M059J (cell line): Measurements from ENCODE around the gene SYPL2. TPM values are rescaled to one million over a fixed set of nuclear protein-coding genes. Genes with fewer than 3 reads are reported as not detected.
"Not testable (repeated sequence)": the region's sequence is repeated elsewhere in the genome, so short reads cannot be mapped to it uniquely, and the experiment has no call there.

Source experiments
- DNase-seq: peaks from one replicate; pipeline ENCODE4 v3.0.0-alpha.2; 2012; ENCODE audit warnings: low read depth
- total RNA-seq: library from RNA; depleted of rRNA; stranded (reverse); fragments of >200 nt; shearing (Covaris generic); gene quantifications from 2 replicates; pipeline ENCODE4 v1.2.3, GENCODE V29; 2014

The SYPL2 gene
- total RNA-seq, 1 experiment from 2014 or later = 0.05 TPM

DNA sequence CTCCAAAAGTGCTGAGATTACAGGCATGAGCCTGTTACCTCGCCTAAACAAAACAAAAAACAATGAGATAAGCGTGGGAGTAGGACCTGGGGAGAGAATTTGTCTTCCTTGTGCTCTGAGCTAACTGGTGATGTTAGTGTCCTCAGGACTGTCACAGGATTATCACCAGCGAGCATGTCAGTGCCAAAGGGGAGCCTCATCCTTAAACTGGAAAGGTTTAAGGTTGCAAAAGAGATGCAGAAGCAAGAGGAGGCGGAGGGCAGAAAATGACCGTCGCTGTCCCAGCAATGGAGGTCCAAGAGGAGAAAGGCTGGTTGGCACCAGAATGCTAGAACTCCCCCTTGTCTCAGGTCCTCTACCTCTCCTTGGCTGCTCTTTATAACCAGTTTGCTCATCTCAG is 3.9 kb downstream of the SYPL2 start:
- DNase-seq = no peak

DNA sequence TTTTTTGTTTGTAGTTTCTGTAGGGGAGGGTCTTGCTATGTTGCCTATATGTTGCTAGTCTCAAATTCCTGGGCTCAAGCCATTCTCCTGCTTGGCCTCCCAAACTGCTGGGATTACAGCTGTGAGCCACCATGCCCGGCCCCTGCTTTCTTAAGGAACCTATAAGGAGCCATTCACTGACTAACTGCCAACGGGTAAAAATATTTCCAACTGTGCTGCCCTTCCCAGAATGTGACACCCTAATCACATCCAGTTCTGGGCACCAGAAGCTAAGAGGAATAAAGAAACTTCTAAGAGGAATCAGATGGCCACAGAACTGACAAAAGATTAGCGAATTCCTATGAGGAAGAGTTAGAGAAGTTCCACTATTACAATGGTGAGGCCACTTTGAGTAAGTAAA is 6.4 kb downstream of the SYPL2 start:
- DNase-seq = no peak

DNA sequence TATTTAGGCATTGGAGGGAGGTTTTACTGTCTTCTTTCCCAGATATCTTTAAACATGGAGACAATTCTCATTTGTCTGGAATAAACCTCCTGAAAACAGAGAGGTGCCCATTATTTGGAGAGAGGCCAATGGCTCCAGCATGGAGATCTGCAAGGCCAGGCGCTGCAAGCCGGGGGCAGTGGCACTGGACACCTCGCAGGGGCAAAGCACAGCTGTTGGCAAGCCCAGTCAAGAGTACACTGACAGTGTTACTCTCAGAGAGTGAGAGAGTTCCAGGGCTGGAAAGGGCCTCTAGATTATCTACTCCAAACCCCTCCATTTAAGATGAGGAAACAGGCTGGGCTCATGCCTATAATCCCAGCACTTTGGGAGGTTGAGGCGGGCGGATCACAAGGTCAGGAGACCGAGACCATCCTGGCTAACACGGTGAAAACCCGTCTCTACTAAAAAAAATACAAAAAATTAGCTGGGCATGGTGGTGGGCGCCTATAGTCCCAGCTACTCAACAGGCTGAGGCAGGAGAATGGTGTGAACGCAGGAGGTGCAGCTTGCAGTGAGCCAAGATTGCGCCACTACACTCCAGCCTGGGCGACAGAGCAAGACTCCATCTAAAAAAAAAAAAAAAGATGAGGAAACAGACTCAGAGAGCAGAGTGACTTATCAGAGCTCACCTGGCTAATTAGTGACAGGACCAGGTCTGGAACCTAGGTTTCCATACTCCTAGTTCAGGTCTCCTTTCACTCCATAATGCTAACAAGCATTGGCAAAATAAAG is 7.1 kb downstream of the SYPL2 start:
- DNase-seq = not testable (repeated sequence)

DNA sequence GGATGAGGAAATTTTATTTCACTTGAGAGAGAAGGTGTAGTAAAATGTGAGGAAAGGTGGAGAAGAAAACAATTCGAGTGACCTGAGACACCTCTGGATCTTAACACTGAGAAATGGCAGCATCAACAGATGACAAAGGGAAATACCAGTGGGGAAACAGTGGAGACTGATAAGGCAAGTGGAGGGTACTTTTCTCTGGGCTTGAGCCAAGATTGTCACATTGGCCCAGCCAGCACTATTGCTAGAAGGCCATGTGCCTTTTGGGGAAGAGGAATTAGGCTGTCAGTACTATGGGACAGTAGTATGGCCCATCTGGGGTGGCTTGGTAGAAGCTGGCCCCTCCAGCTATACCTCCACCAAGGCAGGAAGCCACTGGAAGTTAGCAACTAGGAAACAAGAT is 8.4 kb downstream of the SYPL2 start:
- DNase-seq = no peak

DNA sequence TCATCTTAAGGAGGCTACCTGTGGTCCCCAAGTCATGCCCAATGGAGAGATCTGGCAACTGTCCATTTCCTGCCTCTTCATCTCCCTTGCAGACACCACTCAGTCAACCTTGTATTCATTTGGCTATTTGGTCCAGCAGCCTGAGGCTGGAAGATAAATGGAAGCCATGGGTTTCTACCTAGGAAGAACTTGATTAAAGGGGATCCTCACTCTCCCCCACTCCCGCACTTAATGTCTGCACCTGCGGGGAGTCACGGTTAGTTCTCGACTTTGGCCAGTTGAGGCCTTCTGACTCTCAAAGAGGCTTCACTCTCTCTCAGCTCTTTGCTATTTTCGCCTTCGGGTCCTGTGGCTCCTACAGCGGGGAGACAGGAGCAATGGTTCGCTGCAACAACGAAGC is 8.9 kb downstream of the SYPL2 start:
- no peak for DNase-seq

DNA sequence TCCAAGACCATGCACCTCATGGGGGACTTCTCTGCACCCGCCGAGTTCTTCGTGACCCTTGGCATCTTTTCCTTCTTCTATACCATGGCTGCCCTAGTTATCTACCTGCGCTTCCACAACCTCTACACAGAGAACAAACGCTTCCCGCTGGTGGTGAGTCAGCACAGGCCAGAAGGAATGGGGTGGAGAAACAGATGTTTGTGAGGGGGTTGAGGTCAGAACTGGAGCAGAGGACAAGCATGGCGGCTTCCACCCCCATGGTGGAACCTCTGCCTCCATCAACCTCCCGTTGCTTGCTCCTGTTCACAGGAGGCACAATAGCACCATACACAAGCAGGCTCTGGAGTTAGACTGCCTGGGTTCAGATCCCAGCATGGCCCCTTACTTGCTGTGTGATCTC is 10.5 kb downstream of the SYPL2 start:
- DNase-seq = no peak

DNA sequence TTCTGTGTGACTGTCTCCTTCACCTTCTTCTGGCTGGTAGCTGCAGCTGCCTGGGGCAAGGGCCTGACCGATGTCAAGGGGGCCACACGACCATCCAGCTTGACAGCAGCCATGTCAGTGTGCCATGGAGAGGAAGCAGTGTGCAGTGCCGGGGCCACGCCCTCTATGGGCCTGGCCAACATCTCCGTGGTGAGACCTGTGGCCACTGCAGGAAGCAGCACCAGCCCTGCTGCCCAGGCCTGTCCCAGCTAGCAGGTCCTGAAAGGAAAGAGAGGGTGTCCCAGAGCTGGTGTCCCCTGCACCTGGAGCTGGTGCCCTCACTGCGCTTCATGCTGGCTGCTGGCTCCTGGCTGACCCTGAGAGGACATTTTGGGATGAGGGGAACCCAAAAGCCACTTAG is 11.5 kb downstream of the SYPL2 start:
- DNase-seq = no peak

DNA sequence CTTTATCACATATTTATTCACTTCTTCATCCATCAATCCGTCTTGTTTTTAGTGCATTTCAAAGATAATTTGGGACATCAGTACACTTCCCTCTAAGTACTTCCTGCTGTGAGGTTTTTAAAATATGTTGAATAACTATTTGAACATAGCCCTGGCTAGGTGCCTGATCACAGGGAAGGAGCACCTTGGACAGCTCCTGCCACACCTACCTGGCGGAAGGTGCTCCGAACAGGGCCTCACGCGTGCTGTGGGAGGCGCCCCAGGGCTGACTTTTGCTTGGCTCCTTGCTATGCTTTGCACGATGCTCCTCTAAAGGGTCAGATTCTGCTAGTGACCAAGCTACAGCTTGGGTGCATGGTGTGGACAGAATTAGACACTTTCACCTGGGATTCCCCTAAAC is 12.5 kb downstream of the SYPL2 start:
- DNase-seq = no peak

DNA sequence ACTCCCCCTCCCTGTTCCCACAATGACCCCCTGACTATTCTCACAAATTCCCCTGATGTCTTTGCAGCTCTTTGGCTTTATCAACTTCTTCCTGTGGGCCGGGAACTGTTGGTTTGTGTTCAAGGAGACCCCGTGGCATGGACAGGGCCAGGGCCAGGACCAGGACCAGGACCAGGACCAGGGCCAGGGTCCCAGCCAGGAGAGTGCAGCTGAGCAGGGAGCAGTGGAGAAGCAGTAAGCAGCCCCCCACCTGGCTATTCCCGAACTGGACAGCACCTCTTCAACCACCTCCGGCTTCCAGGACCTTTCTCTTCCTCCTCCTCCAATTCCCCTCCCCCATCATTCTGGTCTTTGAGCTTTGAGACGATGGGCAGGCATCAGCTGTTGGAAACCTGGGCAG is 13.0 kb downstream of the SYPL2 start:
- DNase-seq = no peak

DNA sequence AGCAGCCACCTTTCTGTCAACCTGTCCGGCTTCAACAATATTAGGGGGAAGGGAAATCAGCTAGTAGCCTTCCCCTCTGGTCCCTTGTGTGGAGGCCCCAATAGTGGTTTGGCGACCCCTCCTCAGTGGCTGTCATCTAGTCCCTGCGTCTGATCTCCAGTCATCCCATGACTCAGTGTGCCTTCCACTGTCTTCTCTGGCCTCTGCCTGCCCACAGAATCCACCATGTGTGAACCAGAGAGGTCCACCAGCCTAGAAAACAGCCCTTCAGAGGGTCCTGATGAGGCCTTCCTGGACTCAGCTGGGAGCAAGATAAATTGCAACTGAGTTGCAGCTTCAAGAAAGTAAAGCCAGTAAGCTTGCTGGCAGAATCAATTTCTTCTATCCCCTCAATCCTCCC is 13.6 kb downstream of the SYPL2 start:
- no peak for DNase-seq

DNA sequence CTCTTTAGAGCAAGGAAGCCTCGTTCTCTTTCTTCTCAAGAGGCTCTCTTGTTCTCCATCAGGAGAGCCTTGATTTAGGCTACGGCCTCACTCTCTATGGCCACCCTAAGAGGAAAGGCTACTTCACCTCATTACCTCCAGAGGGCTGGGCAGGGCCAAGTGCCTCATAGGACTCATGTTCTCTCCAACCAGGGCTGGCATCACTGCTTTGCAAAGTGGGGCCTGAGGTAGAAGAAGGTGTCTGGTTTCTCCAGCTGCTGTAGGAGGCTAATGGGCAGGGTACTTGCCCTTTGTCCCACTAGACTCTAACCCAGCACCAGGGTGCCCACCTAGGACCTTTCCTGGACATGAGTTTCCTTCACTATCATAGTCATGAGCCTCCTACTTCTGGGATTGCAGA is 15.3 kb downstream of the SYPL2 start:
- DNase-seq = no peak

DNA sequence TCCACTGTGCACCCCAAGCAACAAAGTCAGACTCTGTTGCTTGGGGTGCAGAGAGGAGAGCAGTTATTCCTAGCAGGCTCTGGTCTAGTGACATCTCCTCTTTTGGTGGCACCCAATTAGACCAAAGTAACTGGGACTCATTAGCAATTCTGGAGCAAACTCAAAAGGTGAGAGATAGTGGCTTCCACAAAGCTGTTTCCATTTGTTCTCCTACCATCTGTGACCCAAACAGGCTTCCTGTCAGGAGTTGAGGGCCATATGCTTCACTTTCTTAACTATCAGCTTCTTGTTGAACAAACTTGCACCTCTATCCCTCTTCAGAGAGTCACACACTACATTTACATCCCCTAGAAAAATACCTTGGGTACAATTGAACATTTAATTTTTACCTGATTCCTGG is 15.9 kb downstream of the SYPL2 start:
- no peak for DNase-seq

DNA sequence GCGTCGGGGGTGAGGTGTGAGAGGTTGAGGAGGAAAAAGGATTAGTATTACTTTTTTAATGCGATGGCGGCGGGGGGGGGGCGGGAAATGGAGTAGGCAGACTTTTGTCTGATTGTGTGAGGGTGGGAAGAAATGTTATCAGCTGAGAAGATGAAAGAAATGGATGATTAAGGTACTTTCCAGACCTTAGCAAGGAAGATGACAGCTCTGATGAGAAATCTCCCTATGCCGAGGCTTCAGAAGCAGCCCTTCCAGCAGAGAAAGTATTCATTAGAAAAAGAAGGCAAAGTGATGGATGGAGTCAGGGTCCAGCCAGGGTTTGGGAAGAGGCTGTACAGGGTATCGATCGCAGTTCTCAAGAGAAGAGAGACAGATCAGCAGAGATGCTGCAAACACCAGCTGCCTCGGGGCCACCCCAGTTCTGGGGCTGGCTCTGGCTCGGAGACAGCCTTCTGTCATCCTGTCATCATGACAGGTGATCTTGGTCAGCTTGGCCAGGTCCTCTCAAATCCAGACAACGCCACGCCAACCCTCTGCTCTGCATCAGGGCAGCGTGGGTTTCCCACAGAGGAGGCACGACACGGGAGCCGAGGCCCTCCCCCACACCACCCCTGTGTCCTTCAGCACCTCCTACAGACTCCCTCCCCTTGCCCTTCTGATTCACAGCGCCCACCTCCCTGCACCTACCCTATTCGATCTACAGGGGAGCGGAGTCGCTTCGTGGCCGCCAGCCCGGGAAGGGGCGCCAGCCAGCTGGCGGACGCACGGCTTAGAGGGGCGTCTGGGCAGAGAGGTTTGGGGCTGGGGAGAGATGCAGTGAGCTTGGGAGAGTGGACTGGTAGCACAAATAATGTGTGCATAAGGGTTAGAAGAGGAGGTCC is 16.7 kb downstream of the SYPL2 start:
- DNase-seq = no peak

DNA sequence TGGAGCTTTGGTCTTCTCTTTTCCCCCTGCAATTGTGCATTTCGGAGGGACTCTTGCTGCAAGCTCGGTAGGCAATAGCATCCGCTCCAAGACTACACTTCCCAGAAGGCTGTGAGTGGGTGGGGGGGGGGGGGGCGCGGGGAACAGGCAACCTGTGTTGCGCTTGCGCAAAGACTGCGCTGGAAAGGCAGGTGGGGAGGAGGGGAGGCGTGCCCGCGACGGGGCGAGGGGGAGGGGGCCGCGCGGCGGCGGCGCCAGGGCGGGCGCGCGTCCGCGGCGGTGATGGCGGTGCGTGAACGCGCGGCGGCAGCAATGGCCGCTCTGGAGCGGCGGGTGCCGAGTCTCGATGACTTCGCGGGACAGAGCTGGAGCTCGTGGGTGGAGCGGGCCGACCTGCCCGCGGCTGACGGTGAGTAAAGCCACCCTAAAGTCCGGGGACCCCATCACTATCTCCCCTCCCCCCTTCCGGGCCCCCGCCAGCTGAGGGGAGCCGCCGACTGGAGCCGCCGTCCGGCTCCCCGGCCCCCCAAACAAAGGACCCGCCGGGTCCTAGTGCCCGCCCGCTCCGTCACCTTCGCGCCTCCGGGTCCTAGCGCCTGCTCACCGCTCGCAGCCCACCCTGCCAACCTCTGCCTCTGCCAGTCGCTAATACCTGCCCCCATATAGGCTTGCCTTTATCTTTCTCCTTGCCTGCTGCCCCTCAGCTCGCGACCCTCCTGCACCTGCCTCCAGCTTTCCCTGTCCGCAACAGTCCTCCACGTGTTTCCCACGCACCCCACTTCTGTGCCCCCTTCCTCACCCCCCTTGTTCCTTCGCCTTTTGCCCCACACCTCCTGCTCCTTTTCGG is 17.5 kb downstream of the SYPL2 start, which contains the start of gene ATXN7L2:
ATXN7L2 (plus strand) TSS at position 234 of the 847 bp plus-strand sequence; CDS start at position 283, 49 bp downstream.
- peak; percentile 84 for DNase-seq

DNA sequence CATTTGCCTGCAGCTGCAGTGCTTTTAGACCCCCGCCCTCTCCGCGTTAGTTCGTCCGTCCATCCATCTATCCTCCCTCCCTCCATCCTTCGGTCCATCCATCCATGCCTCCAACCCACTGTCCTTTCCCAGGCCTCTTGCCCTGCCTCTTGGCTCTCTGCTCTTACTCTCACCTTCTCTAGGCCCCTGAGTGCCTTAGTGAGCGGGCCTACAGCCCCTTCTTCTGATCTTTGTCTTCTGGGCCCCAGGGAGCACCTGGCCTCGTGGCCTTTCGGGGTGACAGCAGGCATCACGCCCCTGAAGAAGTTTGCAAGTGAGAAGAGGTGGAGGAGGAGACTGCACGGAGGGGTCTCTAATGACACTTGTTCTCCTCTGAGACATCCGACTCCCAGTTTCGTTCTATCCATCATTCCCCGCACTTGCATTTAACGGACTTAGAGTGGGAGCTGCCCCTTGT is 18.2 kb downstream of the SYPL2 start:
- no peak for DNase-seq

DNA sequence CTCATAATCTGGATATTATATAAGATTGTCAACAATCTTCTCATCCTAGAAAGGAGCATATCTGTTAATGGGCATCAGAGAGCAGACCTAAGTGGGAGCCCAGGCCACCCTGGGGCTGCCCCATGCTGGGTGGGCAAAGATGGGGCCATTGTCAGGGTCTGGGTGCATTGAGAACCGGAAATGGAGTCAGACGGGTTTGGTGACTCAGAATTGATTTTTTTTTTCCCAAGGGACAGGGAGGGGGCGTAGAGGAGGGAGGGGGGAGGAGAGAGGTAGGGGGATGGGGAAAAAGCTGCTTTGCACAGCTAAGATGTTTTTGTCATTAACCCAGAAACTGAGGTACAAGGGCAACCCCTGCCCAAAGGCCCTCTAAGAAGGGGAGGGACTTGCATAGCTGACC is 18.7 kb downstream of the SYPL2 start:
- DNase-seq = no peak

DNA sequence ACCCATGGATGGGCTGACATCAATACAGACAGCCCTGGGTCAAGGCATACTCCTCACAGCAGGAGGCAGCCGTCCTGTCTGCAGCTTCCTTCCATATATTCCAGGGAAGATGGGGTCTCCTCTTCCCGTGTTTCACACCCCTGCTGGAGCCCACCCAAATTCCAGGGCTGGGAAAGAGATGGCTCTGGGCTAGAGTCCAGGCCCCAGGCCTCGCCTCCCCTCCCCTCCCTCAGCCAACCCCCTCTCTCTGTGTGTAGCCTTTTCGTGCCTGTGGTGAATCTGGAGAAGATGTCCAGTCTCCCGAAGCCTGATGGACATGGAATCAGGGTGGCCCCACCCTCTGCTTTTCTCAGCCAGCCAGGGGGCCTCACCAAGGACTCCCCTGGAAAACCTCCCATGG is 20.9 kb downstream of the SYPL2 start:
- DNase-seq = no peak

DNA sequence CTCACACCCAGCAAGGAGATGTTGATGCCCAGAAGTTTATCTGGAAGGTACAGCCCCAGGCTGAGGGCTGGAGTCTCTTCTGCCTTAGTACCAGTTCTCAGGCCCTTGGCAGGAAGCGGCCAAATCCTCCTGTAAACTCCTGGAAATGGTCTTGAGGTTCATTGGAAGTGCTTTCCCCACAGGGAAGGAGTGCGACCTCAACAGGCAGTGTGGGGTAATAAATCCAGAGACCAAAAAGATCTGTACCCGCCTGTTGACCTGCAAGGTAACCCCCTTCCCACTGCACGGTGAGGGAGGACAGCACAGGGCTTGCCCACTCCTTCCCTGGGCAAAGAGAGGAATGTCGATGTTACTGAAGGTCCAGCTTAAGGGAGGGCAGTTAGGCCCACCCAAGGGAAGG is 21.9 kb downstream of the SYPL2 start:
- no peak for DNase-seq

DNA sequence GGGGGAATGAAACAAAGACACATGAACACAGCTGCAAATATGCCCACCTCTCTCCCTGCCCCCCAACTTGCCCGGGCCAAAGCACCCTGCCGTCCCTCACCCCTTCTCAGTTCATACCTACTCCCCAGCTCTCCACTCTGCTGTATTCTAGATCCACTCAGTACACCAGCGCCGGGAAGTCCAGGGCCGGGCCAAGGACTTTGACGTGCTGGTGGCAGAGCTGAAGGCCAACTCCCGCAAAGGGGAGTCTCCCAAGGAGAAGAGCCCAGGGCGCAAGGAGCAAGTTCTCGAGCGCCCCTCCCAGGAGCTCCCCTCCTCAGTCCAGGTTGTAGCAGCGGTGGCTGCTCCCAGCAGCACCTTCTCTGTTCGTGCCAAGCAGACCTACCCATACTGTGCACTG is 22.4 kb downstream of the SYPL2 start:
- no peak for DNase-seq

DNA sequence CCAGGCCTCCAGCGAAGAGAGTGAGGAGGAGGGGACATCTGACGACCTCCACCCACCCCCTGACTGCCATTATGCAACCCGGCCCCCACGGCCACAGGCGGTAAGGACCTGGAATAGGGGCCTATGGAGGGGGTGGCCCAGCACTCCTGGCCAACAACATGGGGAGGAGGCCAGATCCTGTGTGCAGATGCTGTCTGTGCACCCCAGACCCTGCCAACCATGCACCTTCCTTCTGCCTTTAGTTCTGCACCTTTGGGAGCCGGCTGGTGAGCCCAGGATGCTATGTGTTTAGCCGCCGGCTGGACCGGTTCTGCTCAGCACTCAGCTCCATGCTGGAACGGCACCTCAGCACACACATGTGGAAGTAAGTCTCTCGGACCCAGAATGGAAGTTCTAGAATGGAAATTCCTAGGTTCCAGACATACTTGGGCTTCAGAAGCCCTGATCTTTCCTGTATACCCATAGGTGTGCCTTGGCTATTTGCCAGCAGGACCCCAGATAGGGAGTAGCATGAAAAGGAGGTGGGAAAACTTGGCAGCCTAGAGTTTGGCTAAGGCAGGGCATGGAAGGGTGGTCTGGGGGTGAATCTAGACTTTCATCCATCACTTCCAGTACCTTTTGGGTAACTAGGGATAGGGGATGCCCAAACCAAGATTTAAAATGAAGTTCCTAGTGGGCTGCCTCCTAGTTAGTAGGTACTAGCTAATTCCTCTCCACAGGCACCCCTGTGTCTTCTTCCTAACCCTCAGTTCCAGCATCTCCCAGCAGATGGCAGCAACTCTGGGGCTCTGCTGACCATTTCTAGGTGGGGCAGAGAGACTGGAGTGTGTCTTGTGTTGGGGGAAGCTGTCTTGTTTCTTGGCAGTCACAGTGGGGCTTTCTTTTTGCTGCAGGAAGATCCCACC is 23.9 kb downstream of the SYPL2 start:
- peak; percentile 65 for DNase-seq

DNA sequence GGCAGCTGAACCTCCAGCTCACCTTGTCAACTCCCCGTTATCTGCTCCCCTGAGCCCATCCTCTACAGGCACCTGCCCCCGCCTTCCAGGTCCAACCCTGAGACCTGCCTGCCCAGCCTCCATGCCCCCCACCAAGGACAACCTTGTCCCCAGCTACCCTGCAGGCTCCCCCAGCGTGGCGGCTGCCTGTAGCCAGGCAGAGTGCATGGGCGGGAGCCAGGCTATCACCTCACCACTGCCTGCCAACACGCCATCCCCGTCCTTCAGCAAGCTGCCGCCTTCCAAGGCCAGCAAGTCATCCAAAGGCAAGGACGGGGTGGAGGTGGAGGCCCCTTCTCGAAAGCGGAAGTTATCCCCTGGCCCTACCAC is 24.6 kb downstream of the SYPL2 start:
- DNase-seq = no peak
